GM15510 (cell line): Measurements from ENCODE around the gene RETN.
A peak's percentile ranks its signal among the peaks of the same experiment; 100 is the strongest.

ENCODE experiments used
- POLR2A ChIP-seq: IDR thresholded peaks from 3 replicates; pipeline ENCODE4 v1.6.1; 2011; ENCODE audit warnings: borderline replicate concordance; ENCODE audit not compliant: insufficient read length; ENCODE audit errors: extremely low read depth

RETN gene

DNA sequence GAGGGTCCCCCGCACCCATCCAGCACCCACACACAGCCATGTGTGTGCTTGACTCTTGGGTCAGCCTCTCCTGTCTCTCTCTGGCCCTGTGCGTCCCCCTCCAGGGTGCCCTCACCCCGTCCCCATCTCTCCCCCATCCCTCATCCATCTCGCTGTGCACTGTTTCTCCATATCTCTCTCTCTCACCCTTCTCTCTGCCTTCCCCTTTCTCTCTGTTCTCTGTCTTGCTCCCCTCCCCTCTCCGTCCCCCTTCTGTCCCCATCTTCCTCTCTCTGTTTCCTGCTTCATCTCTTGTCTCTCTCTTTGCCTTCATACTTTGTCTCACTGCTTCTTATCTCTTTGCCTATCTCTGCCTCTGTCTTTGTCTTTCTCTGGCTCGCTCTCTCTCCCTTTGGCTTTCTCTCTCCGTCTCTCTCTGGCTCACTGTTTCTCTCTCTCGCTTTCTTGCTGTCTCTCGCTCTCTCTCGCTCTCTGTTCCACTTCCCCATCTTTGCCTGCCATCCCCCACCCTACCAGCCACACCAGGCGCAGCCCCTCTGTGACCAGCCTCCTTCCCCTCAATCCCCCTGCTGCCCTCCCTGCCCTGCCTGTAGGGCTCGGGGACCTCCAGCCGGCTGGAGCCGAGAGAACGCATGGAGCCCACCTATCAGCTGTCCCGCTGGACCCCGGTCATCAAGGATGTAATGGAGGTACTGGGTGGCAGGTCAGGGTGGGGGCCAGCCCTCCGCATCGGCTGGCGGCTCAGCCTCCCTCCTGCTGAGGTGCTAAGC is 23.0 kb upstream of the RETN start:
- no peak for TF ChIP-seq POLR2A

DNA sequence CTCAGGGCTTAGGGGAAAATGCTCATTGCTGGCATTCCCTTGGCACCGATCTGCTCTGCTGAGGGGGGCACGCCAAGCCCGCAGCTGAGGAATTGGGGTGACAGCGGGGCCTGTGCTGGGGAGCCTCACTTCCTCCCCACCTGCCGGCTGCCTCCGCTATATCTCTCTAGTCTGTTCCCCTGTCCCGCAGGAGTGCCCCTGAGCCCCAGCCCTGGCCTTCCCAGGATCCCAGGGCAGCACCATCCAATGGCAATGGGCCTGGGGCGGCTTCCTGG is 22.5 kb upstream of the RETN start:
- no peak for TF ChIP-seq POLR2A

DNA sequence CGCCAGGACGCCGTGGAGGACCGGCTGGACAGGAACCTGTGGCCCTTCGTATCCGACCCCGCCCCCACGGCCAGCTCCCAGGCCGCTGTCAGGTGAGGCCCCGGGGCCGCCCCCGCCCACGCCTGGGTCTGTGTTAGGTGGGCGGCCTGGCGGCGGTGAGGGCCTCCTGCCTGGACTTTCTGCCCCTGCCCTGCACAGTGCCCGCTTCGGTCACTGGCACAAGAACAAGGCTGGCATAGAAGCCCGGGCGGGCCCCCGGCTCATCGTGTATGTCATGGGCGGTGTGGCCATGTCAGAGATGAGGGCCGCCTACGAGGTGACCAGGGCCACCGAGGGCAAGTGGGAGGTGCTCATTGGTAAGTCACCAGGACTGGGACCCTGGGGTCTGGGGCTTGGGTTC is 21.7 kb upstream of the RETN start:
- no peak for TF ChIP-seq POLR2A

DNA sequence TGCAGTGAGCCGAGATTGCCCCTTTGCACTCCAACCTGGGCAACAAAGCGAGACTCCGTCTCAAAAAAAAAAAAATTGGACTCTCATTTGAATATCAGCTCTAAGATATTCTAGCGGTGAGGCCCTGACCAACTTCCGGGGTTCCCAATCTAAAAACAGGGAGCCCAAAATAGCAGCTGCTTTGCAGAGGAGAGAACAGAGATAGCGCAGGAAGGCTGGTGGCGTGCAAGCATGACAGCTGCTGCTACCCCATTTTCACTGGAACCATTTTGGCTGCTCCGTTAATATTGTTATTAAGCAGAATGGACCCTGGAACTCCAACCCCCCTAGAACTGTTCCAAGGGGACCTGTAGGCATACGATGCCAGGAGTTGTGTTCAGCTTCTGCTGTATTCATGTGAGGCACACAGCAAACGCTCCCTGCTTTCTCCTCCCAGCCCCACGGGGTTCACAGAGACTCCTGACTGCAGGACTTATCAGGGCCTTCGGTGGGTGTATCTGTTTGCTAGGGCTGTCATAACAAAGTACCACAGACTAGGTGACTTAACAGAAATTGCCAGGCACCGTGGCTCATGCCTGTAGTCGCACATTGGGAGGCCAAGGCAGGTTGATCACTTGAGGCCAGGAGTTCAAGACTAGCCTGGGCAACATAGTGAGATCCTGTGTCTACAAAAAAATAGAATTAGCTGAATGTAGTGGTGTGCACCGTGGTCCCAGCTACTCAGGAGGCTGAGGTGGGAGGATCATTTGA is 20.4 kb upstream of the RETN start:
- no peak for TF ChIP-seq POLR2A

DNA sequence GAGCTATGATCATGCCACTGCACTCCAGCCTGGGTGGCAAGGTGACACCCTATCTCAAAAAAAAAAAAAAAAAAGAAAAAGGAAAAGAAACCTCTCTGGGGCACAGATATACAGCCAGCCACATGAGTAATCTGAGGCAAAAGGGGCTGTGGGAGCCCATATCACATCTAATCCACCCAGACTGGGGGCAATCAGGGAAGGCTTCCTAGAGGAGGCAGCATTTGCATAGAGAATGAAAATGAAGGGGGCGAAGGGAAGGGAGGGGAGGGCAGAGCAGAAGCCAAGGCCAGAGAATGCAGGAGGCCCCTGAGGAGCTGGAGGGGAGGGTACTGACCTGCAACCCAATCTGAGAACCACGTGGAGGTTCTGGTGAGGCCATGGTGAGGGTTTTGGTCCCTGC is 18.7 kb upstream of the RETN start:
- no peak for TF ChIP-seq POLR2A

DNA sequence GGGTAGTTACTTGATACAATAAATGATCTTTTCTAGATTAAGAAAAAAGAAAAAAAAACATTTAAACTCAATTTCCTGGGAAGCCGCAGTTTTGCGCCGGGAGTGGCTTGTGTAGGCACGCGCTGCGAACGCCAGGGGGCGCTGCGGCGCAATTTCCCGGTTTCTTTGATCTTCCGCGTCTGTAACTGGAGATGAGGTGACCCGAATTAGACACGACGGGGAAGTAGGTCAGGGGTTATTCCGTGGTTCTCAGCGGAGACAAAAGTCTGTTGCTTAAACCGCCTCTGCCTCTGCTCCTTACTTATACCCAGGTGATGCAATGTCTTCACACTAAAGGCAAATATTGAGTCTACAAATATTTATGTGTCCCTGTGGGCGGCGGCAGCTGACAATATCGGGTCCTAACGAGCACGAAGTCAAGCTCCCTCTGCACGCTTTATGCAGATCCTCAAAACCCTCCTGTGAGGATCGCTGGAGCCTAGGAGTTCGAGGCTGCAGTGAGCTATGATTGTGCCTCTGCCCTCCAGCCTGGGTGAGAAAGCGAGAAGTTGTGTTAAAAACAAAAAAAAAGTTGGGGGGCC is 16.7 kb upstream of the RETN start:
- TF ChIP-seq POLR2A = no peak

DNA sequence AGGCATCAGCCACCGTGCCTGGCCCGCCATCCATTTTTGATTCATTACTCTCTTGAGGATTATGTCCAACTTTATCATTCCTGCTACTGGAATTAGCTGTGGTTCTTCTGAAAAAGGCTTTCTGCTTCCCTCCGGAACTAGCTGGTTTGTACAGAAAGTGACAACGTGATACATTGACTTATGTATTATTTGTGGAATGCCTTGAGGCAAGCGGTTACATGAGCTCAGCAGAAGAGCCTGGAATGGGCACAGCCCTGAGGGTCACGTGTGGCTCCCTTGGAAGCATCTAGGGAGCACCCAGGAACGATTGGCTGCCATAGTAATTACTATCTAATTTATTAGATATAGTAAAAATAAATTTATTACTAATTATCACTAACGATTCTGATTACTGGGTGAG is 14.4 kb upstream of the RETN start:
- no peak for TF ChIP-seq POLR2A

DNA sequence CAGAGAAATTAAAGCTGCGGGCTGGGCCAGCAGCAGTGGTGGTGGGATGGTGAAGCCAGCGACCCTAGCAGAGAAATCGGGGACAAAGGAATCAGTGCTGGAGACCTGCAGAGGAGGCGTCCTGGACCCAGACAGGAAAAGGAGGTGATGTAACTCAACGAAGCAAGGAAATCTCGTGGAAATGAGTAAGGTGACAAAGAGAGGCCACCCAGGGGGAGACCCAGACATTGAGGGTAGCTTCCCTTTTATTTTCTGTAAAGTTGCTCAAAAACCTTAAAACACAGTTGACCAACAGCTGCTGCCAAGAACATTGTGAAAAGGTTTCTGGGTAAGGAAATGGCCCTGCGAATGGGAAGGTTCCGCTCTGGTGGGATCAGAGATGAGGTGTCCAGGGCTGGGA is 13.3 kb upstream of the RETN start:
- TF ChIP-seq POLR2A = no peak

DNA sequence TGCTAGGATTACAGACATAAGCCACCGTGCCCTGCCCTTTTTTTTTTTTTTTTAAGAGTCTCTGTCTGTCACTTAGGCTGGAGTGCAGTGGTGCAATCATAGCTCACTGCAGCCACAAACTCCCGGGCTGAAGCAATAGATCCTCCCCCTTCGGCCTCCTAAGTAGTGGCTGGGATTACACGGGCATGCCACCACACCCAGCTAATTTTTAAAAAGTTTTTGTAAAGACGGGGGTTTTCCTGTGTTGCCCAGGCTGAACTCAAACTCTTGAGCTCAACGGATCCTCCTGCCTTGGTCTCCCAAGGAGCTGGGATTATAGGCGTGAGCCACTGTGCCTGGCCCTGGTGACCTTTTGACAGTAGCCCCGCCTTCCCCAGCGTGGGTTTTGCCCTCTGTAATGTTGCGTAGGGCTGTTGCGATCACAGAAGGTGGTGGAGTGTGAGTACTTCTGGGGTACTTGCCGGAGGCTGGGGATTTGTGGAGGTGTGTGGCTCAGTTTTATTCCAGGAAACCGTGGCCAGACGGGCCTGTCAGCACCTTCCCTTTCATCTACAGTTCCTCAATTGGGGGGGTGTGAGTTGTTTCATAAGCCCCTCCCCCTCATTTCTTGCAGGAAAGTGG is 11.6 kb upstream of the RETN start:
- no peak for TF ChIP-seq POLR2A

DNA sequence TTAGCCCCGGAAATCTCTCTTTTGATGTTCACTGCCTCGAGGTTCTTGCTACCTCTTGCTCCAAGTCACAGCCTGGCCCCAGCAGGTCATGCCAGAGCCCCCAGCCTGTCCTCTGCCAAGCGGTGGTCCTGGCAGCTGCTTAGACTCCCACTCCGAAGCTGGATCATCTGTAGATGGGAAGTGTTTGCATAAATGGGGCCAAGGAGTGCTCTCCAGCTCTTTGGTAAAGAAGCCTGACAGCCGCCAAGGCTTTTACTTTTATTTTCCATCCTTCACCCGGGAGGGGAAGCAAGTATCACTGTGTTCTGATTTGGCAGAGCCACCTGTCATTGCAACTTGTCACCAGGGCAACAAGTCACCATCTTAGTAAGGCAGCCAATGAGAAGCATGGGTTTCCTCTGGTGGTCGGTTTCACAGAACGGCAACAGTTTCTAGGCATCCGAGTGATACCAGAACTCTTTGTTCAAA is 10.6 kb upstream of the RETN start:
- TF ChIP-seq POLR2A = peak; percentile 32

DNA sequence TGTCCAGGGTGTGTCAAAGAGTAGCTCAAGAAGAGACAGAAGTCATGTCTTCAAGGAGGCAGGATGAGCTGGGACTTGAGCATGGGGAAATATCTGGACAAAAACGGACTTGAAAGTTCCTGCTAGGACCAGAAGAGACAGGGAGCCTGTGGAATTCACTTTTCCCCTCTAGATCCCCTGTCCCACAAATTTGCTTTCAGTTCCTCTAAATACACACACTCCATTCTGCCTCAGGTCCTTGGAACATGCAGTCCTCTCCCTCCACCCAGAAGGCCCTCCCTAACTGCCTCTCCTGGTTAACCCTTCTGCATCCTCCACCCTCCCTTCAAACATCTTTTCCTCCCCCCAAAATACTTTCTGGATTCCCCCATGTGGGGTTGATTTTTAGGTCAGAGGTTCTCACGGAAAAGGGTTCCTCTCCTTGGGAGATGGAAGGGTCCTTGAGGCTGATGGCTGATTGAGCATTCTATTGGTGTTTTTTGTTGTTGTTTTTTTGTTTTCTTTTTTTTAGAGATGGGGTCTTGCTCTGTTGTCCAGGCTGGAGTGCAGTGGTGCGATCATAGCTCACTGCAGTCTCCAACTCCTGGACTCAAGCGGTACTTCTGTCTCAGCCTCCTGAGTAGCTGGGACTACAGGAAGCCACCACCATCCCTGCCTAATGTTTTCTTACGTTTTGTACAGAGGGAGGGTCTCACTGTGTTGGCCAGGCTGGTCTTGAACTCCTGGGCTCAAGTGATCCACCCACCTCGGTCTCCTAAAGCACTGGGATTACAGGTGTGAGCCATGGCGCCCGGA is 6.9 kb upstream of the RETN start:
- no peak for TF ChIP-seq POLR2A

DNA sequence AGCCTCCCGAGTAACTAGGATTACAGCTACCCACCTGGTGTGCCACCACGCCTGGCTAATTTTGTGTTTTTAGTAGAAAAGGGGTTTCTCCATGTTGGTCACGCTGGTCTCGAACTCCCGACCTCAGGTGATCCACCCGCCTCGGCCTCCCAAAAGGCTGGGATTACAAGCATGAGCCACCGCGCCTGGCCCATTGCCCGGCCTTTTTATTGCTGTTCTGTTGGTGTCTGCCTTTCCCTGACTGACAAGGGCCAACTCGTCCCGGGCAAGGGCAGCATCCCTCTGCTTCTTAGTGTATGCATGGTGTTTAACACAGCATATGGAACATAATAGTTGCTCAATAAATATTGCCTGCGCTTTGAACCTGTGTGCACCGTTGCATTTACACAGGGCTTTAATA is 6.2 kb upstream of the RETN start:
- no peak for TF ChIP-seq POLR2A

DNA sequence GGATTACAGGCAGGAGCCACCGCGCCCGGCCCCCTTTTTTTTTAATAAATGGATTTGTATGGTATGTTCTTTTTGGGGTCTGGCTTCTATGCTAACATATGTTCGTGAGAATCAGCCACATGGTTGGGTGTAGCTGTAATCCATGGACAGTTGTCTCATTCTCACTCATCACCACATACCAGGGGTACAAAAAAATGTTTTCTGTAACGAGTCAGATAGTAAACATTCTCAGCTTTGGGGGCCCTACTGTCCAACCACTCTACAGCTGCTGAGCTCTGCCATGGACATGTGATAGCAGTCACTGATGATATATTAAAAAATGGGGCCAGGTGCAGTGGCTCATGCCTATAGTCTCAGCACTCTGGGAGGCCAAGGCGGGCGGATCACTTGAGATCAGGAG is 5.1 kb upstream of the RETN start:
- TF ChIP-seq POLR2A = no peak

DNA sequence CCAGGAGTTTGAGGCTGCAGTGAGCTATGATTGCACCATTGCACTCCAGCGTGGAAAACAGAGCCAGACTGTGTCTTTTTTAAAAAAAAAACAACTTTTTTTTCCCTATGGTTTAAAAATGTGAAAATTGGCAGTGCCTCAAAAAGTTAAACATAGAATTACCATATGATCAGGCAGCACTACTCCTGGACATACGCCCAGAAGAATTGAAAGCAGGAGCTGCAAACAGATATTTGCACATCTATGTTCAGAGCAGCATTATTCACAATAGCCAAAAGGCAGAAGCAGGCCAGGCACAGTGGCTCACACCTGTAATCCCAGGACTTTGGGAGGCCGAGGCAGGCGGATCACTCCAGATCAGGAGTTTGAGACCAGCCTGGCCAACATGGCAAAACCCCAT is 3.8 kb upstream of the RETN start:
- no peak for TF ChIP-seq POLR2A

DNA sequence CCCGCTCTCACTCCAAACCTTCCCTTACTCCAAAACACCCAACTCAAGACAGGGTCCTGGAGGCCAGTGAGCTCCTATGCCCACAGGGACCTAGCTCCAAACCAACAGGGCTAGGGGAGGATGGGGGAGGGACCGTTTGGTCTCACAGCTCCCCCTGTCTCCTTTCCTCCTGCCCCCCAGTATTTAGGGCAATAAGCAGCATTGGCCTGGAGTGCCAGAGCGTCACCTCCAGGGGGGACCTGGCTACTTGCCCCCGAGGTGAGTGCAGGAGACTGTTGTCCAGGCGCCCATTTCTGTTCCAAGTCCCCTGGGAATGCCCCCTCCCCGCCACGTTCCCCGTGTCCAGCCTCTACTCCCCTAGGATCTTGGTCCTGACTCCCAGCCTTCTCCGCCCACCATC is 792 bp downstream of the RETN start:
- no peak for TF ChIP-seq POLR2A
